GM19468 (cell line): ENCODE results near the gene APOL2.
"Not testable (repeated sequence)": the region's sequence is repeated elsewhere in the genome, so short reads cannot be mapped to it uniquely, and the experiment has no call there.

Experiments used
- ATAC-seq: cut with Tn5 transposase; IDR thresholded peaks from one replicate; pipeline ENCODE4 v1.9.1; 2021; ENCODE audit warnings: mild to moderate bottlenecking, moderate library complexity, moderate number of reproducible peaks; ENCODE audit not compliant: unreplicated experiment; ENCODE audit errors: extremely low read depth

Gene APOL2

GRCh38 chr22:36225333-36225922 is 13.9 kb downstream of the APOL2 start:
- no peak for ATAC-seq

- ATAC-seq, result no peak
Observed at GRCh38 chr22:36224245-36224644, 15.1 kb downstream of the APOL2 start.

DNA sequence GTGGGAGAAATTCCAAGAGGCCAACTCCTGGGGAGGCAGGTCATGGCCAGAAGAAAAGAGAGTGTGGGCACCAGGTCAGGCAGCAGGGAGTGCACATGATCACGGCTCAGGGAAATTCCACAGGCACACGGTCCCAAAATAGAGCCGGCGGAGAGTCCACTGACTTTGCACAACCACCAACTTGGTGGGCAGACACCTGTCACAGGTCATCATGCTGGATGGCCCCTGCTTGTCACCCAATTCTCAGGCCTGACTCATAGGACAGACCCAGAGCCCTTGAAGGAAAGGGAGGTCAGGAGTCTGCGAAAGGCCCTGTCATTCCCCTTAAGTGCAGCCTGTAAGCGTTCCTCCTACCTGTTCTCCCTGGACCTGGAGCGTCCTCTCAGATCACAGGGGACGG is 15.8 kb downstream of the APOL2 start:
- no peak for ATAC-seq

- ATAC-seq, result no peak
Observed at GRCh38 chr22:36222887-36223450, 16.4 kb downstream of the APOL2 start.

GRCh38 chr22:36221799-36222751 is 17.3 kb downstream of the APOL2 start:
- ATAC-seq, result no peak

DNA sequence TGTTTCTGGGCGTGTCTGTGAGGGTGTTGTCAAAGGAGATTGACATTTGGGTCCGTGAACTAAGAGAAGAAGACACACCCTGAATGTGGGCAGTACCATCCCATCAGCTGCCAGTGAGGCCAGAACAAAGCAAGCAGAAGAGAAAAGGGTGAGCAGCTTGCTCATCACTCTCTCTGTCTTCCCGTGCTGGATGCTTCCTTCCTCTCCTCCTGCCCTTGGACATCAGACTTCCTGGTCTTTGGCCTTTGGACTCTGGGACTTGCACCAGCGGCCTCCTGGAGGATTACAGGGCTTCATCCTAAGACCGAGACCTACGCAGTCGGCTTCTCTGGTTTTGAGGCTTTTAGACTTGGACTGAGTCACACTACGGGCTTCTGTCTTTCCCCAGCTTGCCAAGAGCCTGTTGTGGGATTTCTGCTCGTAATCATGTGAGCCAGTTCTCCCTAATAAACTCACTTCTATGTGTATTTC is 18.8 kb downstream of the APOL2 start:
- ATAC-seq, result no peak

- no peak for ATAC-seq
Observed at GRCh38 chr22:36218648-36219193, 20.6 kb downstream of the APOL2 start.

DNA sequence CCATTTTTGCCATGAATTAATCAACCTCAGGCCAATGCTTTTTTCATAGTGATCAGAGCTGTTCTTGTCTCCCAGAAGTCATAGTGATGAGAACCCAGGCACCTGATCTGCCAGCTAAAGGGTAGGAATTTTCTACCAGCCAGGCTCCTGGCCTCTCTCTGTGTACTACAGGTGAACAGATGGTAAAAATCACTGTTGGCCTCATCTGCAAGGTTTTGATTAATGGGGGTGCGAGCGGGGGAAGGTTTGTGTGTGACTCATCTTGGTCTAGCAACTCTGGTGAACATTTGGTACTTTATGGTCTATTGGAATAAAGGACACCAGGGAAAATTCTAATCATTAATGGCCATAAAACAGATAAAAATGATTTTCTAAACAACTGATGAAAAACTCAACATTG is 23.3 kb downstream of the APOL2 start:
- ATAC-seq, result no peak

DNA sequence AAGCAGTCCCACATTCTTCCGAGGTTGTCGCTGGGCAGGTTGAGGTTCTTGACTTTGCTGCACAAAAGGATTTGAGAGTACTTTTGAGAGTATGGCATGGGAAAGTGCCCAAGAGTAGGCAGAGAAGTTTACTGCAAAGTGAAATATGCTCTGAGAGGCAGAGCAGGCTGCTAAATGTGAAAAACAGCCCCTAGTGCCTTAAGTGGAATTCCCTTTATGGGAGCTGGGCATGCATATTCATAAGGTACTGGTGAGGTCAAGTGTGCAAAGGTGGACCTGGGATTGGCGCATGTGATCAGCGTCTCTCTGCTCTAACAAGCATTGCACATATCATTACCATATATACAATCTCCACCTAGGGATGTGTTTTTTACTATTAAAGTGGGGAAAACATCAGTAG is 25.7 kb downstream of the APOL2 start:
- ATAC-seq, result no peak

DNA sequence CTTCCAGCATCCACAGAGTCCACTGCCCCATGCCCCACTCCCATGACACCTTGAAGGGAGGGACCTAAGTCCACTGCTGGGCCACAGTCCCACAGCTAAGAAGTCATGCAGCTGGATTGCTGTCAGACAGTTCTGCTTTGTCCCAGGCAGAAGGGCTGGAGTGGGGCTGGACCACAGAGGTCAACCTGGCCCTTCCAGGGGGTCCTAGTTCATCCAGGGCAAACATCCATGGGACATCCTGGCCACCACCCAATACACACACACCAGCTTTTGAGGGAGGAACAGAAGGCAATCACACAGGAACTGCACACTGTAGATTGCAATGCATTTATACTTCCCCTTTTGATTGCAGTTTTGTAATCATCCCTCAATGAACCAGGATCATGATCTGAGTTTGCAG is 26.4 kb downstream of the APOL2 start:
- no peak for ATAC-seq

DNA sequence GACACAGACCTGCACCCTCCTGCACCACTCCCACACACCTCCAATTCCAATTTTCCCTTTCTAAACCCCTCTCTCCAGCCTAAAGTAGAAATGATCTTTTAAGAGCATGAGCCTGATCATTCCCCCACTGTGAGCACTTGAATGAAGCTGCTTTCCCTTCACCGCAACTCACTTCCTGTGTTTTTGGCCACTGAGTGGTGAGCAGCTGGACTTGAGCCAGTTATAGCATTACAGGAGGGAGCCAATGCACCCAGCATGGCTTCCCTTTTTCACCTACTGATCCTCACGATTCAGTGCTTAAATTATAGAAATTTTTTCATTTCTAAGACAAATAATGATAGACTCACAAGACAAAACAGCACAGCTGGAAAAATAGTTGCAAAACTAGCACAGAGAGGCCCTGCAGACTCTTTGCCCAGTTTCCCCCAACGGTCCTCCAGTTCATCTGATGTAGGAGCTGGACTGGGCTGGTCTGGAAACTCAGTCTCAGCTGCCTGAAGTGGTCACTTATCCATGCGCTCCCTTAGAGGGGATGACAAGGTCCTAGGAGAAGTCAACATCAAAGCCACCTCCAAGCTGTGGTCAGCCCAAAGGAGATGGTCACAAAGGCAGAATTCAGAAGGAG is 28.0 kb downstream of the APOL2 start:
- ATAC-seq, result no peak

DNA sequence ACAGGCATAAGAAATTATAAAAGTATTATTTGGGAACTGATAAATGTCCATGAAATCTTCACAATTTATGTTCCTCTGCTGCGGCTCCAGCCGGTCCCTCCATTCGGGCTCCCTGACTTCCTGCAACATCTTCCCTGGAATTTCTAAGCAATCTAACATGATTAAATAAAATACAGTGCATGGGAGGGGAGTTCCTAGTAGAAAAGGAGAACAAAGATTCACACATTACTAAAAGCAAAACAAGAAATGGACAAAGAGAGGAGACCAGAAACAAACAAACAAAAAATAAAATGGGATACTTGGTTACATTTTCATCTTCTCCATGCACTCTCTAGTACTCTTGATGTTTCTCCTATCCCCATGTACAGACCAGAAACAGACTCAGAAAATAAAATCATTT is 29.1 kb downstream of the APOL2 start:
- no peak for ATAC-seq

- ATAC-seq, result not testable (repeated sequence)
Observed at GRCh38 chr22:36209488-36209908, 29.8 kb downstream of the APOL2 start.

DNA sequence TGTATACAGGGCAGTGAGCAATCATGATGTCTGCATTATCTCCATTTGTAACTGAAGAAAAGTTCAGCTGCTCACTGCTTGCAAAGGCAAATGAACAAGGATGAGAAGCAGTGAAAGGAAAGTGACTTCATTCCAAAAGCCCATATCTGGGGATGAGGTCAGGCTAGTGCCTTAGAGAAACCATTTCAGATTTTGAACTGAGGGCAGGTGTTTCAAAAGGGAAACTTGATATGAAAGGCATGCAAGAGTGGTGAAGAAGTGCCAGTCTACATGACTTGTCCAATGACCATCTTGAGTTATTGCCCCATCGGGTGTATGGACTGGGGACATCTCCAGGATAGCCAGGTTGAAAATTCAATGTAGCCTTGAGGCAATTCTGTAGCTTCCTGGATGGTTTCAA is 30.4 kb downstream of the APOL2 start:
- no peak for ATAC-seq

DNA sequence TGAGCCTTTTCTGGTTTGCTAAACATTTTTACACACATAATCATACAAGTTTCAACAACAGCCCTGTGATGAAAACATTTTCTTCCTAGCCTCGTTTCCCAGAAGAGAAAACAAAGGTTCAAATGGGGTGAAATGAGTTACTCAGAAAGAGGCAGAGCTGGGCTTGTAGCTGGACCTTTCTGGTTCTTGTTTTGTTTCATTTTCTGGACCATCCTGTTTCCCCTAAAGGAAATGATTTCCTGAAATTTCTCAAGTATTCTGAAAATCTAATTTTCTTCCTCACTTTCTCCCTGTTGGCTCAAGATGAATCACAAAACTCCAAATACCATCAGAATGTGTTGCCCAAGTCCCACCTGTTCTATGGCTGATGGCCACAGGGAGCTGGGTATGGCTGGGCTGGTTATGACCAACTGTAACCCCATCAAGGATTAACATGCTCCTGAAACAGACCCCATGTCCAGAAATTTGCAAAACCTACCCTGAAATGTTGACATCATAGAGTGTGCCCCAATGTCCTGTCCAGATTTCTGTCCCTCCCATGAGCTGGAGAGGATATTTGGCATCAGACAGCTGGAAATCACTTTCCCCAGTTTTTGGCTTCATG is 31.1 kb downstream of the APOL2 start:
- no peak for ATAC-seq

DNA sequence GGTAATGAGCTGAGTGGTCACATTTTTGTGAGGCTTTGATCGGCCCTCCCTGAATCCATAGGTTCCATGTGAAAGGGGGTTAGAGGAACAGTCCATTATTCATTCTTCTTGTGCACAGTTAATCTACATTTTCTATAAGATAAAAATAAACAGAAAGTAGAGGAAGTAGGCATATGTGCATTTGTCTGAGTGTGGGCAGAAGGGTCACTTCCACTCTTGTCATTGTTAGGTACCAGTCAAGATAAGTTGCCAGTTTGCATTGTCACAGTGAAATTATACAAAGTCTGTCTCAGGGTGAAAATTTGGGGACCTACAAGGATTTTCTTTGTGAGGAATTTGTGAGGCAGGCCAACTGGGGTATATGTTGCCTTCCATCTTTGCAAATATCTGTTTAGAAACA is 33.1 kb downstream of the APOL2 start:
- ATAC-seq, result no peak

GRCh38 chr22:36205573-36205972 is 33.8 kb downstream of the APOL2 start:
- ATAC-seq, result not testable (repeated sequence)

DNA sequence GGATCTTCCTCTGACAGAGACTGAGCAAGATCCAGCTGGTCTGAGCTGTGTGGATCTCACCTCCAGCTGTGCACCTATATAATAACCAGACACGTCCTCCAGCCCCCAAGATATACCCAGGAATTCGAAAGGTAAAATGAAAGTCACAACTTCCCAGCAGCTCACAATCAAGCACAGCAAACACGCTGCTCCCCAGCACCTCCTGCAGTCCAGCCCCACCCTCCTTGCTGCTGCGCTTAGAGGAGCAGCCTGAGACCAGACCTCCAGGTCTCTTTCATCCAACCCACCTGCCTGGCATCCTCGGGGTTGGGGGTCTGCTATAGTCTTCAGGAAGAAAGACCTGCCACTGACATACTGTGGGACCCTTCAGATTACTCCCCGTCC is 34.7 kb downstream of the APOL2 start:
- no peak for ATAC-seq

GRCh38 chr22:36204001-36204631 is 35.2 kb downstream of the APOL2 start:
- ATAC-seq, result no peak

GRCh38 chr22:36203441-36203840 is 35.9 kb downstream of the APOL2 start:
- ATAC-seq, result not testable (repeated sequence)
